Activated CD4-positive, alpha-beta T cell treated with anti-CD3 and anti-CD28 coated beads, Interleukin-2, amount 10 ng/mL, durations not matched to agents 24 days and 14 days (primary cell): ENCODE results near the gene SEL1L. TPM values are rescaled to one million over a fixed set of nuclear protein-coding genes. Genes with fewer than 3 reads are reported as not detected.
"Not testable (repeated sequence)": the region's sequence is repeated elsewhere in the genome, so short reads cannot be mapped to it uniquely, and the experiment has no call there.

ENCODE experiments used
- DNase-seq: peaks from one replicate; pipeline ENCODE4 v3.0.0; 2022
- H3K27ac Mint-ChIP-seq: one replicate; pipeline ENCODE4 v1.8.0; 2022; ENCODE audit warnings: mild to moderate bottlenecking, mixed read lengths
- H3K27me3 Mint-ChIP-seq: one replicate; pipeline ENCODE4 v1.8.0; 2022; ENCODE audit warnings: mixed read lengths
- H3K36me3 Mint-ChIP-seq: one replicate; pipeline ENCODE4 v1.8.0; 2022; ENCODE audit warnings: low read depth, mild to moderate bottlenecking, mixed read lengths
- H3K4me1 Mint-ChIP-seq: one replicate; pipeline ENCODE4 v1.8.0; 2021; ENCODE audit warnings: mixed read lengths
- H3K4me3 Mint-ChIP-seq: one replicate; pipeline ENCODE4 v1.8.0; 2022; ENCODE audit warnings: mild to moderate bottlenecking, moderate library complexity, mixed read lengths
- H3K9me3 Mint-ChIP-seq: one replicate; pipeline ENCODE4 v1.8.0; 2021; ENCODE audit warnings: mixed read lengths
- intact Hi-C: fragments of 100-400 bp; cut with micrococcal nuclease; formaldehyde crosslinking; loops from one replicate; pipeline ENCODE4 v1.15.1; 2023
- total RNA-seq: library from RNA; stranded (reverse); gene quantifications from 2 replicates; pipeline ENCODE4 v1.2.3, GENCODE V29; 2022

SEL1L gene
- total RNA-seq, 1 donor from 2014 or later: 57.4 TPM

DNA sequence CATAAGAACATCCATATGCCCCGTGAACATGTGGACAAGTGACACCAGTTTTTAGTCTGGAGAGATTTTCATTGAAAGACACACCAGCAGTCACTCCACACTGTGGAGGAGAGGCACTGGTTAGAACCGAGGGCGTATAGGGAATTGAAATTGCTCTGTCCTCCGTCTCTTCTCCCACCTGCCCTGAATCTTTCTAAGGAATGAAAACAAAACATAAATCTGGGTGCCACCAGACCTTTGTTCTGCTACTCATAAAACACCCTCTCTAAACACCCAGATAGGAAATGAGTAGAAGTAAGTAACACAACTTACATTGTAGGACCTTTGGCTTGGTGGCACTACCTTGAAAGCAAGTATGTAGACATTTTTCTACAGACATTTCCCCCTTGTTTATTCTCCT, 96.4 kb downstream of the SEL1L start:
- intact Hi-C loops: no loop called here
- DNase-seq: no peak
- no peak overlapping the region for H3K27ac Mint-ChIP-seq
- H3K27me3 Mint-ChIP-seq: peaks cover 81% of the 10 kb centered on the region
- no peaks in the 10 kb centered on the region for H3K9me3 Mint-ChIP-seq
- peak overlapping the region; percentile 59 for H3K4me3 Mint-ChIP-seq
- H3K36me3 Mint-ChIP-seq: no peaks in the 10 kb centered on the region
- peaks cover 9% of the 10 kb centered on the region for H3K4me1 Mint-ChIP-seq

DNA sequence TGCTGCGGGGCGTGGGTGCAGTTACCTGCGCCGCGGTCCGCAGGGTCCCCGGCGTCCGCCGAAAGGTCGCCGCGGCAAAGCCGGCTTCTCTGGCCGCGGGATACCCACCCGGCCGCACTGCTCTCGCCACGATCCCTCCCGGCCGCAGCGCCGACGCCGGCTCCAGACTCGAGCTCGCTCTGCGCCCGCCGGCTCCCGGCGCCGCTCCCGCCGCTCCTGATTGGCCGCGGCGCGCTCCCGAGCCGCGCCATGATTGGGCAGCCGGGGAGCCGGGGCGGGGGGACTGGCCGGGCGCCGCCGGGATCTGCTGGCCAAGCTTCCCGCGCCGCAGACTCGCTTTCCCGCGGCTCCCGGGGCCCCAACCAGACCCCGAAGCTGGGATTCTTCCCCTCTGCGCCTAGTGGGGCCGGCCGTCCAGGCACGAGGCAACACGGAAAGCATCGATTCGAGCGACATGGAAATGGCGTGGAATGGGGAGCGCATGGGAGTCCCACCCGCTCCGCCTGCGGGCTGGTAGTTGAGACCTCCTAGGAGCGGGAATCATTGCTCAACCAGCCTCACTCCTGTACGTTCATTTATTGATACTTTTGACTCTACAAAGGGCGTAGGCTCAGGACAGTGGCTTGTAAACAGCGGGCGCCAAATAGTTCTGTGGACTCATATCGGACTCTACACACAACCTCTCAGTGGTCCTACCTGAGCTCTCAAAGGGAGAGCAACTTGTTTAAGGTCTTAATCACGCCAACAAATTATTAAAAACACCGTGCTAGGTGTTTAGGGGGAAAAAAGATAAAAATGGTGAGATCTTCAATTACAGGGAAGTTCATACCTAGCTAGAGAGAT, 97.1 kb downstream of the SEL1L start:
- intact Hi-C loops: no loop called here
- peak; percentile 85 for DNase-seq
- H3K9me3 Mint-ChIP-seq: no peaks in the 10 kb centered on the region
- peaks cover 81% of the 10 kb centered on the region for H3K27me3 Mint-ChIP-seq
- H3K36me3 Mint-ChIP-seq: no peaks in the 10 kb centered on the region
- peak overlapping the region; percentile 59 for H3K4me3 Mint-ChIP-seq
- H3K4me1 Mint-ChIP-seq: peaks cover 9% of the 10 kb centered on the region
- no peak overlapping the region for H3K27ac Mint-ChIP-seq

DNA sequence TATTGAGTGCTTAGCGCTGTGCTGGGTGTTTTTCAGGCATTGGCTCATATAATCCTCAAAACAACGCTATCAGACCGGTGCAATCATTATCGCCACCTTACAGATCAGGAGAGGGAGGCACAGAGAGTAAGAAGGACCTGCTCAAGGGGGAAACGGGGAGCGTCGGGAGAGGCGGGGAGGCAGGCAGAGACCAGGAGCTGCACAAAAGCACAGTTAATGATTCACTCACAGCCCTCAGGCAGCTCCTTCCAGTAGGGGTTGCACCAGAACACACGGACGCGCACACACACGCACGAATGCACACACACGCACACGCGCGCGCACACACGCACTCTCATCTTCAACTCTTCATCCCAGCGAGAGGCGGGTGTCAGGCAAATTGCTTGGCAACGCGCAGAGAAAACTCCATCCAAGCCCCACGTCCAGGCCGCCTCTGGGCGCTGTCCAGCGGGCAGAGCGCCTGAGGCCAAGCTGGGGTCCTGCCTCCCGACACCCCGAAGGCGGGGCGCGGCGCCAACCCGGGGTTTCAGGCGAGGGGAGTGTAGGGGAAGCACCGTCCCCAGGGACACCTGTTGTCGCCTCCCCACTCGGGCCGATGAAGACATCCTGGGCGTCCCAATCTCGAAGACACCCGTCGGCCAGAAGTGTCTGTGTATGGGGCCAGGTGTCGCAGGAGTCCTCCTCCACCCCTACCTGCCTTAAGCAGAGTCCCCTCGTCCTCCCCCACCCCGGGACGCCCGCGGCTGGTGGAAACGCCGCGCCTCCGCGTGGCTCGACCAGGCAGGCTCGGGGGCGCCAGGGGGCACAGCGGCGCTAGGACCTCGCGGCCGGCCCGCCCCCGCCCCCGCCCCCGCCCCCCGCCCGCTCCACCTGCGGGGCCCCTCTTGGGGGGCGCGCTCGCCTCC, 98.0 kb downstream of the SEL1L start:
- peak overlapping the region; percentile 71 for H3K4me3 Mint-ChIP-seq
- H3K27me3 Mint-ChIP-seq: peaks cover 75% of the 10 kb centered on the region
- H3K27ac Mint-ChIP-seq: no peak overlapping the region
- DNase-seq: peak; percentile 68
- no peaks in the 10 kb centered on the region for H3K9me3 Mint-ChIP-seq
- intact Hi-C loops: no loop called here
- H3K4me1 Mint-ChIP-seq: peaks cover 9% of the 10 kb centered on the region
- no peaks in the 10 kb centered on the region for H3K36me3 Mint-ChIP-seq

DNA sequence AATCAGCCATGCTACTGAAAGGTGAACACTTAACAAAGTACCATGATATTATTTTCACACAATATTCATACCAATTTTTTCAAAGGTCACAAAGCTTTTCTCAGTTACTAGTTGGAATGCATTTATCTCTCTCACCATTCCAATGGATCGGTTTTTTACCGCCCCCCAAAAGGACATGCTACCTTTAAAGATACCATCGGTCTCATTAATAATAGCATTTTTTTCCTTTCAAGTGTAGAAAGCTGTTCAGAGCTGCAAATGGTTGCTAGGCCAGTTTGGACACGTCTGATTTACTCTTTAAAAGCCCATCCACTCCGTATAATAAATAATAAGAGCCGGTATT, 98.6 kb downstream of the SEL1L start:
- no peak for DNase-seq
- H3K9me3 Mint-ChIP-seq: no peaks in the 10 kb centered on the region
- peaks cover 9% of the 10 kb centered on the region for H3K4me1 Mint-ChIP-seq
- no peak overlapping the region for H3K27ac Mint-ChIP-seq
- no peaks in the 10 kb centered on the region for H3K36me3 Mint-ChIP-seq
- intact Hi-C loops: no loop called here
- H3K4me3 Mint-ChIP-seq: peak overlapping the region; percentile 71
- H3K27me3 Mint-ChIP-seq: peaks cover 71% of the 10 kb centered on the region

DNA sequence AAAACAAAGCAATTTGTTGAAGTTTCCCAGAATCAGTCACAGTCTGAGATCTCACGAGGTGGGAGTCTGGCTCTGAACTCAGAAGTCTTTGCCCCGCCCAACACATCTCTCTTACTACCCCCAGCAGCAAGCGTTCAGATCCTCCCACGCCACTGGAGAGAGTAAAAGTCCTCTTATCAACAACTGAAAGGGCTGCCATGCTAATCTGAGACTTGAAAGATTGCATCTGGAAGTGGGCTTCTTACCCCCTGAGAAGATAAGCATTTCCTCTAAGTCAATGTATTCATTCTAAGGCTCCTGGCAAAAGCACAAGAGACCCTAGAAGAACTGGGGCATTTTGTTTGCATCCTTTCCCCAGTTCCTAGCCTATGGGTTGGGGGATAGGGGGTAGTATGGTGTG, 99.4 kb downstream of the SEL1L start:
- DNase-seq: no peak
- Mint-ChIP-seq H3K27me3 (peaks cover 66% of the 10 kb centered on the region), H3K9me3 (no peaks in the 10 kb centered on the region), H3K27ac (no peak overlapping the region), H3K36me3 (no peaks in the 10 kb centered on the region), H3K4me3 (no peak overlapping the region), H3K4me1 (peaks cover 9% of the 10 kb centered on the region)
- intact Hi-C loops: no loop called here

DNA sequence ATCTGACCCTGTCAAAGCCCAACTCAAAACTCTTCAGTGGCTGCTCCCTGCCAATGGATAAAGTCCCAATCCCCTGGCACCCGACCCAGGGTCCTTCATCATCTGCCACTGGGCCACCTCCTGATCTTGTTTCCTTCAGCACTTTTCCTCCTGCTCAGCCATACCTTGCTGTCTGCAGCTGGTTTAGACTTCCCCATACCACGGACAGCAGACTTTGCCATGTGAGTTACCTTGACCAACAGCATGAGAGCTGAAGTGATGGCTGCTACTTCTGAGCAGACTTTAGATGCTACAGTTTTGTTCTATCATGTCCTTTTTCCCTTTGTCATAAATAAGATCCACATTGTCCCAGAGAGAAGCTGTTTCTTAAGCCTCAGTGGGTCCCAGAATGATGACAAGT, 100.3 kb downstream of the SEL1L start:
- H3K4me3 Mint-ChIP-seq: no peak overlapping the region
- H3K4me1 Mint-ChIP-seq: peaks cover 9% of the 10 kb centered on the region
- H3K27me3 Mint-ChIP-seq: peaks cover 61% of the 10 kb centered on the region
- no peak for DNase-seq
- H3K27ac Mint-ChIP-seq: no peak overlapping the region
- H3K9me3 Mint-ChIP-seq: no peaks in the 10 kb centered on the region
- intact Hi-C loops: no loop called here
- no peaks in the 10 kb centered on the region for H3K36me3 Mint-ChIP-seq

DNA sequence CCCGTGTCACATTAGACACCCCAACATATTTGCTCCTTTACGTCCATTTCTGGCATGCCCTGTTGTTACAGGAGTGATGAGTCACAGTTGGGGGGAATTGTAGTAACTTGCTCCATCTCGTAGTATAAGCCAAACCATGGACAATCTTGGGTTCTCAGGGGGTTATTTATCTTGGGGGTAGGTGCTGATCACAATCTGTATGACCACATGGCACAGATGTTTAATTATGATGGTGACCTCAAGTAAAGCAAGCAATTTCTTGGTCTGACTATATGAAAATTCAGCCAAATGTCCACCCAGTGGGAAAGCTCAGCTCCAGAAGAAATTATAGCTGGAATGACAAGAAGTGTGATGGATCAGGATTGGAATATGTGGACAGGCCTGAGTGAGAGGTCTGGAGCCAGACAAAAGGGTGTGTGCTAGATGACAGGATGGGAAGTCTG, 101.4 kb downstream of the SEL1L start:
- intact Hi-C loops: no loop called here
- Mint-ChIP-seq H3K9me3 (no peaks in the 10 kb centered on the region), H3K27ac (no peak overlapping the region), H3K4me1 (peaks cover 8% of the 10 kb centered on the region), H3K27me3 (peaks cover 56% of the 10 kb centered on the region), H3K36me3 (no peaks in the 10 kb centered on the region), H3K4me3 (no peak overlapping the region)
- no peak for DNase-seq

DNA sequence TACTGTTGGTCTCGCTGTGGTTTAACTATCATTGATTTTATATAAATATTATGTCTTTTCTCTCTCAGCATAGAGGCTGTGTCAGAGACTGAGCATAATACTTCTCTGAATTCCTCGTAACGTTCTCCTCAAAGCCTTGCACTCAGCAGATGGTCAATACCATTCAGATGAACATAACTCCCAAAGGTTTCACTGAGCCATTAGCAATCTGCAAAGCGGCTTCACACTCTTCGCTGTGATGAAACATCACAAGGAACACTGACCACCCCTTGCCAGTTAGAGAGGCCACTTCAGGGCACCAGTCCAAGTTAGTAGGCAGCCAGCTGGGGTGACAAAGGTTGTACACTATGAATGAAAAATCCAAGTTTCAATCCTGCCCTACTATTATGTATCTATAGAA, 103.4 kb downstream of the SEL1L start:
- Mint-ChIP-seq H3K4me1 (peaks cover under 1% of the 10 kb centered on the region), H3K27me3 (peaks cover 52% of the 10 kb centered on the region), H3K36me3 (no peaks in the 10 kb centered on the region), H3K27ac (no peak overlapping the region), H3K9me3 (no peaks in the 10 kb centered on the region), H3K4me3 (no peak overlapping the region)
- DNase-seq: no peak
- intact Hi-C loops: no loop called here

DNA sequence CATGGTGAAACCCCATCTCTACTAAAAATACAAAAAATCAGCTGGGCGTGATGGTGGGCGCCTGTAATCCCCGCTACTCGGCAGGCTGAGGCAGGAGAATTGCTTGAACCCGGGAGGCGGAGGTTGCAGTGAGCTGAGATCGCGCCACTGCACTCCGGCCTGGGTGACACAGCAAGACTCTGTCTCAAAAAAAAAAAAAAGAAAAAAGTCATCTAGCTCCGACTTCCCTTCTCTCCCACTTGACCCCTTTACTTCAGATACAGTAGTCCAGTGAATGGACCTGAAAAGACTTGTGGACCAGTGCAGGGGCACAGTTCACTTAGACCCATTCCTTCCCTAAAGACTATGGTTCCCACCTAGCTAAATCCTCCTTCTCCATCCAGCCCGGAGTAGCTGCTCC, 103.9 kb downstream of the SEL1L start:
- H3K27me3 Mint-ChIP-seq: peaks cover 47% of the 10 kb centered on the region
- not testable (repeated sequence) for H3K4me3 Mint-ChIP-seq

DNA sequence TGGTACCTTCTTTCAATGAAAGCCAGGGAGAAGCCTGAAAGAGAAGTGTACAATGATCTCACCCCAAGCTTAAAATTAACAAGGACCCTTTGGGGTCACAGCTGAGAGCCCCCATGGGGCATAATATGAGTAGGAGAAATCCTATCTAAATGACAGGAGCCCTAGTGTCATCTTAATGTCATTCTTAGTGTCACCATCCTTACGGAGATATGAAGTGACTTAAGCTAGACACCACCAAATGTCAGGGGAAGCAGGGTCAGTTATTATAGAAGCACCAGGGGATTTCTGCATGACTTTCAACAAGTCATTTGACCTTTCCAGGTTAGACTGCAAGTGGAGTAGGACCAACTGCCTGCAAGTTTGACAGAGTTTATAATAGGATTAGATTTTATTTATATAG, 104.6 kb downstream of the SEL1L start:
- Mint-ChIP-seq H3K36me3 (no peaks in the 10 kb centered on the region), H3K4me1 (no peaks in the 10 kb centered on the region), H3K27ac (no peak overlapping the region), H3K4me3 (no peak overlapping the region), H3K9me3 (no peaks in the 10 kb centered on the region), H3K27me3 (peaks cover 40% of the 10 kb centered on the region)
- DNase-seq: no peak
- intact Hi-C loops: no loop called here

More for the DNA sequence above, 103.9 kb downstream of the SEL1L start:
- H3K36me3 Mint-ChIP-seq, H3K4me1 Mint-ChIP-seq, H3K9me3 Mint-ChIP-seq, H3K27ac Mint-ChIP-seq, DNase-seq, intact Hi-C loops: not testable (repeated sequence)

DNA sequence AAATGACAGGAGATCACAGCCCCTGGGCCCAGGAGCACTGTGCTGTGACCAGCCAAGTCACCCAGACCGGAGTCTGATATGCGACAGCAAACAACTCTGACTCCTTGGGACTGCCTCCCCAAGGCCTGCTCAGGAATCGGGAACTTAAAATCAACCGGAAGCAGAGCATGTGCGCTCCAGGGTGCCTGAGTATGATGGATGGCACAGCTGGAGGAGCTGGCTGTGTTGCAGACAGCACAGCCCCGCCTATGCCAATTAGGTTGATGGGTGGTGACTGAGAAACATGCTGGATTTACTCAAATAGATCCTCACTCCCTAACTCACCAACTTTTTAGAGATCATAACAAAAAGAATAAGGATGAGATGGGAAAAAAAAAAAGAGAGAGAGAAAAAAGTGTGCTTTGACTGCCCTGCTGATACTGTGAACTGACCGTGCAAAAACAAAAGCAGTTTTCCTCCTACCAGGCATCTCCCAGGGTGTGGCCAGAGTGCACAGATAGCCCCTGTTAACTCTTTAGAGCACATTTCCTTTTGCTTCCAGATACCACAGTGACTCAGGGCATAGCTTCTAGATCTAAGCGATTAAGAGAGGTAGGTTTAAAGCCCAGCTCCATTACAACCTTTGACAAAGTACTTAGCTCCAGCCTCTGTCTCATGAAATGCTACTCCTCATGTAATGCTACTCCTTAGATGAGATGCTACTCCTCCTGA, 106.2 kb downstream of the SEL1L start:
- no peaks in the 10 kb centered on the region for H3K36me3 Mint-ChIP-seq
- H3K27me3 Mint-ChIP-seq: peaks cover 25% of the 10 kb centered on the region
- H3K4me1 Mint-ChIP-seq: no peaks in the 10 kb centered on the region
- no peak overlapping the region for H3K4me3 Mint-ChIP-seq
- intact Hi-C loops: no loop called here
- DNase-seq: no peak
- H3K27ac Mint-ChIP-seq: no peak overlapping the region
- no peaks in the 10 kb centered on the region for H3K9me3 Mint-ChIP-seq

DNA sequence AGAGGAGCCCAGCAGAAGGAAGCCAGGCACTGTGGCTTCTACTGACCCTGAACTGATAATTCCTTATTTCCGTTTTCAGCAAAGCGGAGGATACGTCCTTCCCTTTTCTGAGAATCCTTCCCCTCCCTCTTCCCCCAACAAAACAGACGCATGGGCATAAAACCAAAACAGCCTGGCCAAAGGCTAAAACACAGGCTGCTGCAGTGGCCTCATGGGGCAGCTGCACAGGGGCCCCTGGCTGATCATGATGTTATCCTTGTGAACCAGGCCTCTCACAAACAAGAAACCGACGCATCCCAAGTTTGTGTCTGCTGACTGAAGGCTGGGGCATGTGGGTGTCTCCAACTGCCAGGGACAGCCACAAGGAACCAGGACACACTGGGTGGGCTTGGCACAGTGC, 110.1 kb downstream of the SEL1L start:
- intact Hi-C loops: no loop called here
- no peak overlapping the region for H3K27ac Mint-ChIP-seq
- no peaks in the 10 kb centered on the region for H3K4me1 Mint-ChIP-seq
- no peaks in the 10 kb centered on the region for H3K36me3 Mint-ChIP-seq
- no peak for DNase-seq
- peaks cover 4% of the 10 kb centered on the region for H3K9me3 Mint-ChIP-seq
- no peak overlapping the region for H3K4me3 Mint-ChIP-seq
- H3K27me3 Mint-ChIP-seq: peaks cover 12% of the 10 kb centered on the region
